GM23338 (cell line): ENCODE measurements around the gene IL1RN. TPM values are rescaled to one million over a fixed set of nuclear protein-coding genes. Genes with fewer than 3 reads are reported as not detected.

Experiments used
- ATAC-seq: fragments of 200-7000 bp; cut with Tn5 transposase; 3 replicates; pipeline ENCODE4 v1.9.1; 2020
- DNase-seq: peaks from one replicate; pipeline ENCODE4 v3.0.0-alpha.2; 2015; ENCODE audit warnings: low spot score
- H2AFZ ChIP-seq: fragments of 200-600 bp; sonication (generic); 2 replicates; pipeline ENCODE4 v1.8.0; 2016; ENCODE audit warnings: antibody characterized with exemption, mild to moderate bottlenecking, moderate library complexity
- H3F3A ChIP-seq: fragments of 200-600 bp; sonication (generic); replicated peaks from 2 replicates; pipeline ENCODE4 v1.8.0; 2017; ENCODE audit warnings: antibody characterized with exemption, mixed run types, low read depth
- H3K27ac ChIP-seq: fragments of 200-600 bp; sonication (generic); 2 replicates; pipeline ENCODE4 v1.6.1; 2016; ENCODE audit warnings: low read depth
- H3K27me3 ChIP-seq: fragments of 200-600 bp; sonication (generic); 2 replicates; pipeline ENCODE4 v1.8.0; 2016; ENCODE audit warnings: mild to moderate bottlenecking, mixed run types, moderate library complexity; ENCODE audit not compliant: insufficient read depth
- H3K36me3 ChIP-seq: fragments of 200-600 bp; sonication (generic); 2 replicates; pipeline ENCODE4 v1.8.0; 2016; ENCODE audit warnings: mild to moderate bottlenecking; ENCODE audit not compliant: insufficient read depth
- H3K4me1 ChIP-seq: fragments of 200-600 bp; sonication (generic); 2 replicates; pipeline ENCODE4 v1.8.0; 2016; ENCODE audit warnings: mild to moderate bottlenecking, moderate library complexity; ENCODE audit not compliant: insufficient read depth
- H3K4me2 ChIP-seq: fragments of 200-600 bp; sonication (generic); 2 replicates; pipeline ENCODE4 v1.7.1; 2017; ENCODE audit warnings: mixed run types
- H3K4me3 ChIP-seq: fragments of 200-600 bp; sonication (generic); 2 replicates; pipeline ENCODE4 v1.6.1; 2016; ENCODE audit warnings: mixed run types
- H3K79me2 ChIP-seq: fragments of 200-600 bp; sonication (generic); replicated peaks from 2 replicates; pipeline ENCODE4 v1.8.0; 2017; ENCODE audit warnings: mild to moderate bottlenecking; ENCODE audit not compliant: insufficient read depth
- H3K9me2 ChIP-seq: fragments of 200-600 bp; sonication (generic); 2 replicates; pipeline ENCODE4 v1.8.0; 2017; ENCODE audit not compliant: insufficient read depth
- H4K20me1 ChIP-seq: fragments of 200-600 bp; sonication (generic); replicated peaks from 2 replicates; pipeline ENCODE4 v1.8.0; 2017; ENCODE audit warnings: mild to moderate bottlenecking; ENCODE audit not compliant: insufficient read depth
- H3K27ac Mint-ChIP-seq: 2 replicates; pipeline ENCODE4 v1.8.0; 2020; ENCODE audit warnings: inconsistent platforms, mild to moderate bottlenecking, moderate library complexity, mixed read lengths
- H3K27me3 Mint-ChIP-seq: 3 replicates; pipeline ENCODE4 v1.8.0; 2022; ENCODE audit warnings: low read depth, mild to moderate bottlenecking, moderate library complexity, mixed read lengths, inconsistent platforms; ENCODE audit not compliant: insufficient read depth, poor library complexity
- H3K36me3 Mint-ChIP-seq: 3 replicates; pipeline ENCODE4 v1.8.0; 2021; ENCODE audit warnings: low read depth, mild to moderate bottlenecking, inconsistent platforms, moderate library complexity, mixed read lengths
- H3K4me1 Mint-ChIP-seq: 3 replicates; pipeline ENCODE4 v1.8.0; 2020; ENCODE audit warnings: mild to moderate bottlenecking, inconsistent platforms, mixed read lengths
- H3K4me3 Mint-ChIP-seq: 3 replicates; pipeline ENCODE4 v1.8.0; 2021; ENCODE audit warnings: moderate library complexity, mild to moderate bottlenecking, inconsistent platforms, mixed read lengths
- H3K9me3 Mint-ChIP-seq: 3 replicates; pipeline ENCODE4 v1.8.0; 2020; ENCODE audit warnings: moderate library complexity, mild to moderate bottlenecking, inconsistent platforms, mixed read lengths
- CREB1 ChIP-seq: fragments of 250-450 bp; sonication (Bioruptor Pico); IDR thresholded peaks from 2 replicates; pipeline ENCODE4 v1.5.0; 2020; ENCODE audit warnings: low read depth, mild to moderate bottlenecking, moderate library complexity
- EZH2 ChIP-seq: fragments of 200-600 bp; sonication (generic); IDR thresholded peaks from one replicate; pipeline ENCODE4 v1.8.0; 2017; ENCODE audit warnings: antibody characterized with exemption, mild to moderate bottlenecking, low read depth; ENCODE audit not compliant: unreplicated experiment
- EZH2phosphoT487 ChIP-seq: fragments of 200-600 bp; sonication (generic); IDR thresholded peaks from one replicate; pipeline ENCODE4 v1.8.1; 2018; ENCODE audit warnings: antibody characterized with exemption; ENCODE audit not compliant: unreplicated experiment
- JUNB ChIP-seq: IDR thresholded peaks from one replicate; pipeline ENCODE4 v1.6.1; 2016; ENCODE audit warnings: antibody characterized with exemption; ENCODE audit not compliant: unreplicated experiment
- NANOG ChIP-seq: IDR thresholded peaks from 2 replicates; pipeline ENCODE4 v1.6.1; 2016; ENCODE audit warnings: antibody characterized with exemption, borderline replicate concordance
- POLR2AphosphoS5 ChIP-seq: IDR thresholded peaks from 2 replicates; pipeline ENCODE4 v1.6.1; 2016; ENCODE audit warnings: antibody characterized with exemption, low read depth
- STAT1 ChIP-seq: IDR thresholded peaks from one replicate; pipeline ENCODE4 v1.6.1; 2016; ENCODE audit warnings: antibody characterized with exemption; ENCODE audit not compliant: unreplicated experiment
- ZNF114 ChIP-seq: fragments of 250-450 bp; sonication (Bioruptor Pico); IDR thresholded peaks from 2 replicates; pipeline ENCODE4 v1.5.0; 2020; ENCODE audit warnings: mild to moderate bottlenecking, moderate library complexity
- ZNF331 ChIP-seq: fragments of 250-450 bp; sonication (Bioruptor Pico); IDR thresholded peaks from 2 replicates; pipeline ENCODE4 v1.5.0; 2020; ENCODE audit warnings: low read depth, mild to moderate bottlenecking, moderate library complexity
- polyA plus RNA-seq: library from polyadenylated mRNA; unstranded; fragments of >200 nt; fragmentation: Nextera tagmentation; extraction: Ambion mirVana; gene quantifications from 2 replicates; pipeline ENCODE4 v1.2.1, GENCODE V29; 2016
- total RNA-seq: library from RNA; depleted of rRNA; stranded (reverse); fragments of >200 nt; shearing (Covaris generic); gene quantifications from 2 replicates; pipeline ENCODE4 v1.2.3, GENCODE V29; 2014
- TF ChIP-seq, protein P1 (sequence below): fragments of 250-450 bp; sonication (Bioruptor Pico); IDR thresholded peaks from 2 replicates; pipeline ENCODE4 v1.5.0; 2020; ENCODE audit warnings: mild to moderate bottlenecking, moderate library complexity
- TF ChIP-seq, protein P2 (sequence below), 2 experiments: fragments of 200-600 bp in 1 of 2; sonication (generic) in 1 of 2; conservative IDR thresholded peaks; 2 replicates each; pipeline versions ENCODE4 v1.5.1 to v1.6.1; 2016 to 2017; ENCODE audit warnings: antibody characterized with exemption in 2 of 2, low read depth in 2 of 2, mild to moderate bottlenecking in 2 of 2, moderate library complexity in 1 of 2
- TF ChIP-seq, protein P3 (sequence below): IDR thresholded peaks from one replicate; pipeline ENCODE4 v1.6.1; 2018; ENCODE audit warnings: antibody characterized with exemption; ENCODE audit not compliant: unreplicated experiment
- TF ChIP-seq, protein P4 (sequence below): IDR thresholded peaks from 2 replicates; pipeline ENCODE4 v1.6.1; 2016; ENCODE audit warnings: antibody characterized with exemption

IL1RN gene
- total and polyA plus RNA-seq, 2 experiments from 2014 or later = not detected

DNA sequence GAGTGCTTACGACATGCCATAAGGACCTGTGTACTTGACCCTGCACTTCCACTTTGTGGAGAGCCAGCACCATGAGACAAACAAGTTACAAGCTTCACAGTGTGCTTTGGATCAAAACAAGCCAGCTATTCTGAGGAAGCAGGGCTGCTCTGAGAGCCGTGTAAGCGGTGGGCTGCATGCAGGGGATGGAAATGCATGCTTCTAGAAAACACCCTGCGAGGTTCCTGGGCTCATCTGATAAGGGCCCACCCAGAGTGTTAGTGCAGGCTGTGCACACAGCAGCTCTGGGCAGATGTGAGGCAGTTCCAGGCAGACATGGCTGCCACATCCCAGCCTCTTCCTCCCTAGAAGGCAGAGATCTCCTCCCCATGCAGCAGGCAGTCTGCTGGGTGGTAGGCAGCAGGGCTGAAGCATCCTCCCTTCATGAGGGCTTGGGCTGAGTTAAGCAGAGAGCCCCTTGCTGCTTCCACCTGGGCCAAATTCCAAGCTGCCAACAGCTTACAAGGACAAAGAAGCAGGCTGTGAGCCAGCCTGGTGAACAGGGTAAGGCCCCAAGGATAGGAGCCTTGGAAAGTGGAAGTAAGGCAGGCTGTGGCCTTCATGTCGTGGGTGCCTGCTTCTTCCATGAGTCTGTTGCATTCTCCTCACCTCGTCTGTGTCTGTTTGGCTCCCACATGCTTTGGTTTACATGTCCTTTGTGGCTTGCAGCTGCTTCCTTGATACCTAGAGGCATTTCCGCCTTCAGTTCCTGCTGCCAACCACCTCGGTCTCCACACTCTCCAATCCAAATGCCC, 54.1 kb downstream of the IL1RN start:
- no peak overlapping the region for H3K4me2 ChIP-seq

More for the DNA sequence above, 54.1 kb downstream of the IL1RN start:
- ATAC-seq (no peak; the same call in 1 of the 3 replicates), DNase-seq (no peak)
- no peaks in the 10 kb centered on the region for H3F3A ChIP-seq
- no peak overlapping the region for H2AFZ ChIP-seq
- no peaks in the 10 kb centered on the region for H3K27me3 ChIP-seq
- peaks cover 12% of the 10 kb centered on the region for H3K4me1 Mint-ChIP-seq
- H3K36me3 Mint-ChIP-seq = no peaks in the 10 kb centered on the region
- no peak overlapping the region for H3K27ac Mint-ChIP-seq
- peaks cover 3% of the 10 kb centered on the region for H3K27me3 Mint-ChIP-seq
- no peak overlapping the region for H3K4me3 Mint-ChIP-seq
- no peaks in the 10 kb centered on the region for H3K9me2 ChIP-seq
- no peaks in the 10 kb centered on the region for H3K36me3 ChIP-seq
- H3K4me1 ChIP-seq = no peaks in the 10 kb centered on the region
- no peaks in the 10 kb centered on the region for H3K79me2 ChIP-seq
- TF ChIP-seq POLR2AphosphoS5 (no peak), EZH2phosphoT487 (no peak), STAT1 (no peak), NANOG (no peak), ZNF331 (CRISPR knock-in tag) (no peak), ZNF114 (CRISPR knock-in tag) (no peak), JUNB (no peak), CREB1 (CRISPR knock-in tag) (no peak), EZH2 (no peak)
- TF ChIP-seq, protein P1, sequence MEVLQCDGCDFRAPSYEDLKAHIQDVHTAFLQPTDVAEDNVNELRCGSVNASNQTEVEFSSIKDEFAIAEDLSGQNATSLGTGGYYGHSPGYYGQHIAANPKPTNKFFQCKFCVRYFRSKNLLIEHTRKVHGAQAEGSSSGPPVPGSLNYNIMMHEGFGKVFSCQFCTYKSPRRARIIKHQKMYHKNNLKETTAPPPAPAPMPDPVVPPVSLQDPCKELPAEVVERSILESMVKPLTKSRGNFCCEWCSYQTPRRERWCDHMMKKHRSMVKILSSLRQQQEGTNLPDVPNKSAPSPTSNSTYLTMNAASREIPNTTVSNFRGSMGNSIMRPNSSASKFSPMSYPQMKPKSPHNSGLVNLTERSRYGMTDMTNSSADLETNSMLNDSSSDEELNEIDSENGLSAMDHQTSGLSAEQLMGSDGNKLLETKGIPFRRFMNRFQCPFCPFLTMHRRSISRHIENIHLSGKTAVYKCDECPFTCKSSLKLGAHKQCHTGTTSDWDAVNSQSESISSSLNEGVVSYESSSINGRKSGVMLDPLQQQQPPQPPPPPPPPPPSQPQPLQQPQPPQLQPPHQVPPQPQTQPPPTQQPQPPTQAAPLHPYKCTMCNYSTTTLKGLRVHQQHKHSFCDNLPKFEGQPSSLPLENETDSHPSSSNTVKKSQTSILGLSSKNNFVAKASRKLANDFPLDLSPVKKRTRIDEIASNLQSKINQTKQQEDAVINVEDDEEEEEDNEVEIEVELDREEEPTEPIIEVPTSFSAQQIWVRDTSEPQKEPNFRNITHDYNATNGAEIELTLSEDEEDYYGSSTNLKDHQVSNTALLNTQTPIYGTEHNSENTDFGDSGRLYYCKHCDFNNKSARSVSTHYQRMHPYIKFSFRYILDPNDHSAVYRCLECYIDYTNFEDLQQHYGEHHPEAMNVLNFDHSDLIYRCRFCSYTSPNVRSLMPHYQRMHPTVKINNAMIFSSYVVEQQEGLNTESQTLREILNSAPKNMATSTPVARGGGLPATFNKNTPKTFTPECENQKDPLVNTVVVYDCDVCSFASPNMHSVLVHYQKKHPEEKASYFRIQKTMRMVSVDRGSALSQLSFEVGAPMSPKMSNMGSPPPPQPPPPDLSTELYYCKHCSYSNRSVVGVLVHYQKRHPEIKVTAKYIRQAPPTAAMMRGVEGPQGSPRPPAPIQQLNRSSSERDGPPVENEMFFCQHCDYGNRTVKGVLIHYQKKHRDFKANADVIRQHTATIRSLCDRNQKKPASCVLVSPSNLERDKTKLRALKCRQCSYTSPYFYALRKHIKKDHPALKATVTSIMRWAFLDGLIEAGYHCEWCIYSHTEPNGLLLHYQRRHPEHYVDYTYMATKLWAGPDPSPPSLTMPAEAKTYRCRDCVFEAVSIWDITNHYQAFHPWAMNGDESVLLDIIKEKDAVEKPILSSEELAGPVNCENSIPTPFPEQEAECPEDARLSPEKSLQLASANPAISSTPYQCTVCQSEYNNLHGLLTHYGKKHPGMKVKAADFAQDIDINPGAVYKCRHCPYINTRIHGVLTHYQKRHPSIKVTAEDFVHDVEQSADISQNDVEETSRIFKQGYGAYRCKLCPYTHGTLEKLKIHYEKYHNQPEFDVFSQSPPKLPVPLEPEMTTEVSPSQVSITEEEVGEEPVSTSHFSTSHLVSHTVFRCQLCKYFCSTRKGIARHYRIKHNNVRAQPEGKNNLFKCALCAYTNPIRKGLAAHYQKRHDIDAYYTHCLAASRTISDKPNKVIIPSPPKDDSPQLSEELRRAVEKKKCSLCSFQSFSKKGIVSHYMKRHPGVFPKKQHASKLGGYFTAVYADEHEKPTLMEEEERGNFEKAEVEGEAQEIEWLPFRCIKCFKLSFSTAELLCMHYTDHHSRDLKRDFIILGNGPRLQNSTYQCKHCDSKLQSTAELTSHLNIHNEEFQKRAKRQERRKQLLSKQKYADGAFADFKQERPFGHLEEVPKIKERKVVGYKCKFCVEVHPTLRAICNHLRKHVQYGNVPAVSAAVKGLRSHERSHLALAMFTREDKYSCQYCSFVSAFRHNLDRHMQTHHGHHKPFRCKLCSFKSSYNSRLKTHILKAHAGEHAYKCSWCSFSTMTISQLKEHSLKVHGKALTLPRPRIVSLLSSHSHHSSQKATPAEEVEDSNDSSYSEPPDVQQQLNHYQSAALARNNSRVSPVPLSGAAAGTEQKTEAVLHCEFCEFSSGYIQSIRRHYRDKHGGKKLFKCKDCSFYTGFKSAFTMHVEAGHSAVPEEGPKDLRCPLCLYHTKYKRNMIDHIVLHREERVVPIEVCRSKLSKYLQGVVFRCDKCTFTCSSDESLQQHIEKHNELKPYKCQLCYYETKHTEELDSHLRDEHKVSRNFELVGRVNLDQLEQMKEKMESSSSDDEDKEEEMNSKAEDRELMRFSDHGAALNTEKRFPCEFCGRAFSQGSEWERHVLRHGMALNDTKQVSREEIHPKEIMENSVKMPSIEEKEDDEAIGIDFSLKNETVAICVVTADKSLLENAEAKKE (CRISPR knock-in tag) = no peak
- TF ChIP-seq, protein P2, sequence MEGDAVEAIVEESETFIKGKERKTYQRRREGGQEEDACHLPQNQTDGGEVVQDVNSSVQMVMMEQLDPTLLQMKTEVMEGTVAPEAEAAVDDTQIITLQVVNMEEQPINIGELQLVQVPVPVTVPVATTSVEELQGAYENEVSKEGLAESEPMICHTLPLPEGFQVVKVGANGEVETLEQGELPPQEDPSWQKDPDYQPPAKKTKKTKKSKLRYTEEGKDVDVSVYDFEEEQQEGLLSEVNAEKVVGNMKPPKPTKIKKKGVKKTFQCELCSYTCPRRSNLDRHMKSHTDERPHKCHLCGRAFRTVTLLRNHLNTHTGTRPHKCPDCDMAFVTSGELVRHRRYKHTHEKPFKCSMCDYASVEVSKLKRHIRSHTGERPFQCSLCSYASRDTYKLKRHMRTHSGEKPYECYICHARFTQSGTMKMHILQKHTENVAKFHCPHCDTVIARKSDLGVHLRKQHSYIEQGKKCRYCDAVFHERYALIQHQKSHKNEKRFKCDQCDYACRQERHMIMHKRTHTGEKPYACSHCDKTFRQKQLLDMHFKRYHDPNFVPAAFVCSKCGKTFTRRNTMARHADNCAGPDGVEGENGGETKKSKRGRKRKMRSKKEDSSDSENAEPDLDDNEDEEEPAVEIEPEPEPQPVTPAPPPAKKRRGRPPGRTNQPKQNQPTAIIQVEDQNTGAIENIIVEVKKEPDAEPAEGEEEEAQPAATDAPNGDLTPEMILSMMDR (conservative IDR thresholded peaks at IDR 0.05; ENCODE audit: low read depth in 2 of 2) = no peak
- TF ChIP-seq, protein P3, sequence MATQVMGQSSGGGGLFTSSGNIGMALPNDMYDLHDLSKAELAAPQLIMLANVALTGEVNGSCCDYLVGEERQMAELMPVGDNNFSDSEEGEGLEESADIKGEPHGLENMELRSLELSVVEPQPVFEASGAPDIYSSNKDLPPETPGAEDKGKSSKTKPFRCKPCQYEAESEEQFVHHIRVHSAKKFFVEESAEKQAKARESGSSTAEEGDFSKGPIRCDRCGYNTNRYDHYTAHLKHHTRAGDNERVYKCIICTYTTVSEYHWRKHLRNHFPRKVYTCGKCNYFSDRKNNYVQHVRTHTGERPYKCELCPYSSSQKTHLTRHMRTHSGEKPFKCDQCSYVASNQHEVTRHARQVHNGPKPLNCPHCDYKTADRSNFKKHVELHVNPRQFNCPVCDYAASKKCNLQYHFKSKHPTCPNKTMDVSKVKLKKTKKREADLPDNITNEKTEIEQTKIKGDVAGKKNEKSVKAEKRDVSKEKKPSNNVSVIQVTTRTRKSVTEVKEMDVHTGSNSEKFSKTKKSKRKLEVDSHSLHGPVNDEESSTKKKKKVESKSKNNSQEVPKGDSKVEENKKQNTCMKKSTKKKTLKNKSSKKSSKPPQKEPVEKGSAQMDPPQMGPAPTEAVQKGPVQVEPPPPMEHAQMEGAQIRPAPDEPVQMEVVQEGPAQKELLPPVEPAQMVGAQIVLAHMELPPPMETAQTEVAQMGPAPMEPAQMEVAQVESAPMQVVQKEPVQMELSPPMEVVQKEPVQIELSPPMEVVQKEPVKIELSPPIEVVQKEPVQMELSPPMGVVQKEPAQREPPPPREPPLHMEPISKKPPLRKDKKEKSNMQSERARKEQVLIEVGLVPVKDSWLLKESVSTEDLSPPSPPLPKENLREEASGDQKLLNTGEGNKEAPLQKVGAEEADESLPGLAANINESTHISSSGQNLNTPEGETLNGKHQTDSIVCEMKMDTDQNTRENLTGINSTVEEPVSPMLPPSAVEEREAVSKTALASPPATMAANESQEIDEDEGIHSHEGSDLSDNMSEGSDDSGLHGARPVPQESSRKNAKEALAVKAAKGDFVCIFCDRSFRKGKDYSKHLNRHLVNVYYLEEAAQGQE = no peak
- TF ChIP-seq, protein P4, sequence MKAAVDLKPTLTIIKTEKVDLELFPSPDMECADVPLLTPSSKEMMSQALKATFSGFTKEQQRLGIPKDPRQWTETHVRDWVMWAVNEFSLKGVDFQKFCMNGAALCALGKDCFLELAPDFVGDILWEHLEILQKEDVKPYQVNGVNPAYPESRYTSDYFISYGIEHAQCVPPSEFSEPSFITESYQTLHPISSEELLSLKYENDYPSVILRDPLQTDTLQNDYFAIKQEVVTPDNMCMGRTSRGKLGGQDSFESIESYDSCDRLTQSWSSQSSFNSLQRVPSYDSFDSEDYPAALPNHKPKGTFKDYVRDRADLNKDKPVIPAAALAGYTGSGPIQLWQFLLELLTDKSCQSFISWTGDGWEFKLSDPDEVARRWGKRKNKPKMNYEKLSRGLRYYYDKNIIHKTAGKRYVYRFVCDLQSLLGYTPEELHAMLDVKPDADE = no peak
- H3K4me3 ChIP-seq = no peak overlapping the region
- no peaks in the 10 kb centered on the region for H3K9me3 Mint-ChIP-seq
- no peaks in the 10 kb centered on the region for H4K20me1 ChIP-seq
- H3K27ac ChIP-seq = no peak overlapping the region
